ENCODE measurements around the gene PMVK.
"Not testable (repeated sequence)": the region's sequence is repeated elsewhere in the genome, so short reads cannot be mapped to it uniquely, and the experiment has no call there.

Gene PMVK

DNA sequence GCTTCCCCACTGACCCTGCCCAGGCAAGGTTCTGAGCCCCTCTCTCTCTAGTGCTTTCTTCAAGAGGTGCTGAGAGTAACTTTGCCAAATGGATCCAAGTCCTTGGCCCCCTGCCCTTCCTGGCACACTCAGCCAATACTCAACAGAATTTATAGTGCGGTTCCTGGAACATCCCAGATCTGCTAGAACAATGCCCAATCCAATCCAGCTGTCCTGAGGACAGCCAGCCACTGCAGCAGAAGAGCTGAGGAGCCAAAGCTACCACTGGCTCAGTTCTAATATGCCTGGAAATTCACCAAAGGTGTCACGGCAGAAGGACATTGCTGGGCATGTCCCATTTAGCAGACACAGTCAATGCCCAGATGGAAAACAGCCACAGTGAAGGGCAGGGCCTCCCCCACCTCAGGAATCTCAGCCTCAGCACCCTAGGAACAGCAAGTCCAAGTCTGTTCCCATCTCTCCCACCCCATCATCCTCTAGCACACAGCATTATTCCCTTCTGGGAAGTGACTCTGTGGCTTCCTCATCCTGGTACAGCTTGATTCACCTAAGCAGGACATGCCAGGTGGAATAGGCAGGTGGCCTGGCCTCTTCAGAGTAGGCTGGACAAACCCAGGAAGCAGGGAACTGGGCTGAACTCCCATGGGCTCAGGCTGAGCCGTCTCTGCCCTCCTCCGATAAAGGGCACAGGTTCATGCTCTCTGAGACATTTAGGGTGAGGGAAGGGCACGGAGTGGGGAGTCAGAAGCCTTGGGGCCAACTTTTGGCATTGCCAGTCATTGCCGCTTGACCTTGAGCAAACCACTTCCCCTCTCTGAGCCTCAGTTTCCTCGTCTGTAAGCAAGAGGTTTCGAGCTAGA is 24.6 kb downstream of the PMVK start:
- DNase-seq: no peak

- DNase-seq: no peak
Measured at GRCh38 chr1:154910851-154911250, 25.7 kb downstream of the PMVK start.

- no peak for DNase-seq
Measured at GRCh38 chr1:154908937-154909336, 27.6 kb downstream of the PMVK start.

GRCh38 chr1:154908129-154908528 is 28.4 kb downstream of the PMVK start:
- not testable (repeated sequence) for DNase-seq

DNA sequence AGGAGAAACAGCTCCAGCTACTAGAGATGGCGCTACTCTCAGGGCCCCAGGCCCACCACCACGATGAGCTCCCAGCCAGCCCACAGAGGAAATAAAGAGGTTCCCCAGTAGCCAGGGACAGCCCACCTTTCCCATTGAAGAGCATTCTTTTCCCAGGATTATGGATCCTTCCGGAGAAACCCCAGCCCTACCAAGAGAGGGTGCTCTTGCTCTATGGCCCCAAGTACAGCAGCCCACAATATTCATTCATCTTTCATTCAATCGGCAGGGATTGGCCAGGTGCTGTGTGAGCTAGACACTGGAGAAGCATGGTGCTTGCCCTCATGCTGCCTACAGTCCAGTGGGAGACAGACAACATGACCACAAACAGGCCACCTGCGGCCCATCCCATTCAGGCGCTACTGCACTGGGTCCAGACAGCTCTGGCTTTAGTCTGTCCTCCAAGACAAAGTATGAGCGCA is 29.9 kb downstream of the PMVK start:
- DNase-seq: no peak

GRCh38 chr1:154902938-154903566 is 33.5 kb downstream of the PMVK start:
- DNase-seq: no peak

- no peak for DNase-seq
Measured at GRCh38 chr1:154901591-154901990, 34.9 kb downstream of the PMVK start.

DNA sequence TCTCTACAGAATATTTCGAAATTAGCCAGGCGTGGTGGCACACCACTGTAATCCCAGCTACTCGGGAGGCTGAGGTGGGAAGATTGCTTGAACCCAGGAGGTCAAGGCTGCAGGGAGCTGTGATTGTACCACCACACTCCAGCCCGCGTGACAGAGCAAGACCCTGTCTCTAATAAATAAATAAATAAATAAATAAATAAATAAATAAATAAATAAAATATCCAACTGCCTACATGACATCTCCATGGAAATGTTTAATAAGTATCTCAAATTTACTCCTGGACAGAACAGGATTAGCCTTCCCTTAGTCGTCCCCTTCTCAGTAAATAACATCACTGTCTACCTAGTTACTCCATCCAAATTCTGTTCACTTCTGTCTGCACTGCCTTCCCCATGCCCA is 37.5 kb downstream of the PMVK start:
- DNase-seq: no peak

GRCh38 chr1:154896771-154897286 is 39.7 kb downstream of the PMVK start:
- DNase-seq: no peak

DNA sequence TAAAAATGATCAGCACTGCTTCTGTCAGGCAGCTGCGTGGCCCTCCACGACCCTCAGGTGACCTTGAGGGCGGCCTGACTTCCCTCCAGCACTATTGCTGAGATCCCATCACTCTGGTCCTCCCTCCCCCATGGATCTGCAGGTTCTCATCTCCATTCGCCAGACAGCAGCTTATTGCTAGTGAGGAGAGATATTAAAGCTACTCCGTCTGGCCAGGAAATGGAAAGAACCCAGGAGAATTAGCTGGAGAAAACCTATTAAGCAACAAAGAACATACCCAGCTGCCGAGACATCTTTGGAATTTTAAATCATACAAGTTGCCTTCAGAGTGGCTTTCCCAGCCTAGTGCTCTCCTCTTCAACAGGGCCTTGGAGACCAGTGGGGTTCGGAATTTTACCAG is 40.7 kb downstream of the PMVK start:
- no peak for DNase-seq

GRCh38 chr1:154891452-154891851 is 45.1 kb downstream of the PMVK start:
- DNase-seq: no peak

DNA sequence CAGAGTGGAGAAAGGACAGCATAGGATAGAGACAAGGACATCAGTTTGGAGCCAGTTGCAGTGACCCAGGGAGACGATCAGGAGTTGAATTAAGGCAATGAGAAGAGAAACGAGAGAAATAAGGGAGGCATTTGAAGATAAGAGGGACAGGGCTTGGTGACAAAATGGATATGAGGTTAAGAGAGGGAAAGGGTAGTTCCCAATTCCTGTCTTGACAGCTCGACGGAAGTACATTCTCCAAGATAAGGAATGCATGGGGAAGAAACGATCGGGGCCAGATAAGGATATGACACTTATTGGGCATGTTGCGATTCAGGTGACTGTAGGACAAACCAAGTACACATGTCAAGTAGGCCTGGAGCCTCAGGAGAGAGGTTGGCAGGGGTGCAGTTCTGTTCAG is 47.8 kb downstream of the PMVK start:
- no peak for DNase-seq

DNA sequence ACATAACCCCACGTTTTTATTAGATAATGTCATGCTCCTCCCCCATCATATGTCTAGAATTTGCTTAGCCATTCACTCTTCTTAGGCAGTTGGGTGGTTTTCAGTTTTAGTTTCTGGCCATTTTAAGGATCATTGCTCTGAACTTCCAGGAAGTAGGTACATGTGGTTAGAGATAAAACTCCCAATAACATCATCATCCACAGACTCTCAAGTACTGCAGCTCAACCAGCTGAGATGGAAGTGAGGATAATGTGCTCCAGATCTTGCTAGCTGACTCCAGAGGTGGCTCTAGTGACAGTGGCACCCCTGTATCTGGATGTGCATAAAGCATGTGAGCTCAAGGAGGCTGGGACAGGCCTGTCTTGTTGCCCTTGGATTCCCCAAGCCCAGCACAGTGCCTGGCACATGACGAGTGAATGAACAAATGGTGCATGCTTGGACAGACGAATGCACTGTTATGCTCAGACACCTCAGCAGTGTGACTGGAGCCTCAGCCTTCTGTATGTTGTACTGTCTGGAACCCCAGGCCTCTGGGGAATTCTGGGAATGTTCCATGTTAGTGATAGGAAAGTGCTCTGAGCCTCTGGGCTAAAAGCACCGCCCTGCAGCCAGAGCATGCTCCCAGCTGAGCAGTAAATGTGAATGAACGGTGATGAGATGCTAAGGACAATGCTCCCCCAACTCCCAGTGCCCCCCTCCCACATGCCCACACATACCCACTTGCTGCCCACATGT is 50.1 kb downstream of the PMVK start:
- DNase-seq: no peak

- no peak for DNase-seq
Measured at GRCh38 chr1:154884869-154885701, 51.4 kb downstream of the PMVK start.

DNA sequence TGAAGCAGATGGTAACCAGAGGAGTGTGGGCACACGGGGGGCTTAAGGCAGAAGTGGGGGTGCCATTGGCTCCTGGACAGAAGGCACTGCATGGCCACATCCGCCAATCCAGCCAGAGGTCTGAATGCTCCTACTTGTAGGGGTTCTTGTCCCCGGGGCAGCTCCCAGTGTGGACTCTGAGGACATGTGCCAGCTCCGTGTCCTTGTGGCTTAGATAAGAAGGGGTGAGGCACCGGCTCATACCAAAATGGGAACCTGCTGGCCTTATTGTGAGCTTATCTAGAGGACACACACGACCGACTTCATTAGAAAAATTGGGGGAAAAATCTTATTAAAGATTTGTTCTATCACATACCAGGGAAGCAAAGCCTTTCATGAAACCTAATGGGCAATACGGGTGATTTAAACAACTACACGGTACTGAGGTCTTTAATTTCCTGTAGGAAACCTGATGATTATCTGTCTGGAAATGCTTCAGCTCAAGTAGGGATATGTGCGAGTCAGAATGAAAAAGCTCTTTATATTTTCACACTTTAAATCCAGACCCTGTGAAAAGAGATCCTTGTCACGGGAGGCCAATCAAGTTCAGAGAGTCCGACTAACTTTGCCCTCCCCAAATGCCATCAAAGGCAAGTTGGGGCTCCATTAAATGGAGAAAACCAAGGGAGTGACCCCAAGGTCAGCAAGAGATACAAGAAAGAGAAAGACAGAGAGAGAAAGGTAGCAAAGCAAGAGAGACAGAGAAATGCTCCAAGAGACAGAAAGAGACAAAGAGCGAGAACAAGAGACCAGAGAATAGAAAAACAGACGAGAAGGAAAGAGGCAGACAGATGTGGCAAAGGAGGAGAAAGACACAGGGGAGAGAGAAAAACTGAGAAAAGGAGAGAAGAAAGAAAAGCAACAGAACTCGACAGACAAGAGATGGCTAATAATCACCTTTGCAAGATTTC is 52.3 kb downstream of the PMVK start:
- DNase-seq: no peak

DNA sequence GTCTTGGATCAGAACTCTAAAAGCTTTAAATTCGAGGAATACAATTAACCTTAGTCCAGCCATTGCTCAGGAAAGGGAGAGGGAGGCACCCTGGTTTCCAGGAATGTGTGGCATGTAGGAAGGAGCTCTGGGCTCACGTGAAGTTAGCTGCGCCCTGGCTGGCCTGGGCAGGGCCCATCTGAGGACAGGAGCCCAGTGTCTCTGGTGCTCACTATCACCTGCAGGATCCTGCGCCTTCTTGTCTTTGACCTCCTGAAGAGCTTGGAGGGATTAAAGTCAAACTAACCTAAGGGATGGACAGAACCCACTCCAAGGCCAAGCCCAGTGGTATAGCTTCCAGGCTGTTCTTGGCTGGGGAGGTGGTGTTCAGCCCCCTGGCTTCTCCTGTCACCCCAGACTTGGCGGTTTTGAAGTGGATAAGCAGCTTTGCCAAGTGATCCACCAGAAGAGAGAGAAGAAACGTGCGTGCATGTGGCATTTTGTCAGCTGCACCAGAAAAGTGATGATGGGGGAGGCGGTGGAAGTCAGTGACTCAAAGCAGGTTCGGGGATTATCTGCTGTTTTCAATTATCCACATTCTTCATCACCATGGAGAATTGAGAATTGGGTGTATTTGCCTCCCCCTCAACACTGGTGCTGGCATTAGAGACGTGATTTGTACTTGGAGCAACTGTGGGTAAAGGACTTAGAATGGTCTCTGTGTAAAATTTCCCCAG is 54.5 kb downstream of the PMVK start:
- DNase-seq: no peak

GRCh38 chr1:154880671-154881070 is 55.8 kb downstream of the PMVK start:
- DNase-seq: no peak

GRCh38 chr1:154879038-154879421 is 57.5 kb downstream of the PMVK start:
- no peak for DNase-seq

DNA sequence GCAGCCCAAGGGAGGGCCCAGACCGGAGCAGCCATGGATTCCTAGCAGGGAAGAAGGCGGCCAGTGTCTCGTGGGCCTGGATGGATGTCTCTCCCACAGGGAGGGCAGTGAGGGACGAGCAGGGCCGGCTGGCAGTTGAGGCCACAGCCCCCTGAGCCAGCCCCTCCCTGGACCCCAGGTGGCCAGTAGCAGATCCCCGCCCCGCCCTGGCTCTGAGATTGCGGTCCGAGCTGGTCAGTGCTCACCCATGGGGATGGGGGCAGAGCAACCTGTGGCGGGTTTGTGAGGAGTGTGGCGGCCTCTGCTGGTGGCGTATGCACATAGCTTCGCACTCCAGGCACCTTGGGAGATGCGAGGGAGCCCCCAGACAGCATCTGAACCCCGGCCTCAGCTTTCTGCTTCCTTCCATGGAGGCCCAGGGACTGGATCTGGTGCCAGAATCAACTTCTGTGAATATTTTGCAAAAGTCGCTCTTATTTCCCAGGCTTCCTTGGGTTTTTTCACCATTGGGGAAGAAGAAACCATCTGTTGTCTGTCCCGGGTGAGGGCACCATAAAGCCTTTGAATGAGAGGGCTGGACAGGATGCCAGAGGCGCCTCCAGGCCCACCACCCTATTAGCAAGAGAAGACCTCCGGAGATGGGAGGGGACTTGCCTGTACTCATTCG is 58.0 kb downstream of the PMVK start:
- peak; percentile 80 for DNase-seq

GRCh38 chr1:154877370-154877974 is 59.0 kb downstream of the PMVK start:
- no peak for DNase-seq
